Measurements from ENCODE around the gene TMEM63A. TPM values are rescaled to one million over a fixed set of nuclear protein-coding genes. Genes with fewer than 3 reads are reported as not detected.

The TMEM63A gene
- polyA plus RNA-seq, 3 donors = 3.0 to 48.0 (median 5.8) TPM

GRCh38 chr1:225861834-225862580 is 20.2 kb downstream of the TMEM63A start:
- WGBS (ENCODE audit: insufficient coverage) = 100% methylated on average over 2 of the region's 13 CpGs

GRCh38 chr1:225860876-225861441 is 21.2 kb downstream of the TMEM63A start:
- Histone ChIP-seq H3K4me3 (replicated peaks in 1 of 3; ENCODE audit: low read depth in 2 of 3, low read length in 3 of 3) (no peak overlapping the region), H4K20me1 (ENCODE audit: insufficient read depth, low read length) (no peaks in the 10 kb centered on the region), H3K4me1 (ENCODE audit: control insufficient read depth in 1 of 2, insufficient read depth in 2 of 2, low read length in 2 of 2) (peaks cover 9 to 14% of the 10 kb centered on the region in 2 donors), H3K36me3 (replicated peaks in 1 of 2; ENCODE audit: control insufficient read depth in 1 of 2, insufficient read depth in 2 of 2, low read length in 2 of 2) (peaks cover 72 to 99% of the 10 kb centered on the region in 2 donors), H3K27me3 (ENCODE audit: control insufficient read depth in 2 of 2, insufficient read depth in 2 of 2, low read length in 2 of 2) (no peaks in the 10 kb centered on the region), H3K27ac (ENCODE audit: low read depth in 1 of 2, low read length in 2 of 2) (no peak overlapping the region), H3K79me2 (ENCODE audit: insufficient read depth, low read length) (no peaks in the 10 kb centered on the region), H3K9ac (ENCODE audit: insufficient read depth, low read length, poor library complexity, severe bottlenecking) (no peak overlapping the region), H2AFZ (ENCODE audit: insufficient read depth, low read depth, low read length, poor library complexity, severe bottlenecking) (no peak overlapping the region), H3K4me2 (replicated peaks; ENCODE audit: extremely low read depth, low read length, poor library complexity, severe bottlenecking) (no peak overlapping the region), H3K9me3 (replicated peaks in 1 of 2; ENCODE audit: control insufficient read depth in 1 of 2, insufficient read depth in 1 of 2, low read length in 2 of 2) (no peaks in the 10 kb centered on the region)
- Mint-ChIP-seq H3K4me3 (no peak overlapping the region), H3K27ac (peak overlapping the region in 3 of 7 donors; percentile 23 to 51 (median 36)), H3K36me3 (peaks cover 71 to 89% of the 10 kb centered on the region in 2 donors), H3K9me3 (no peaks in the 10 kb centered on the region), H3K4me1 (peaks cover 11% of the 10 kb centered on the region), H3K27me3 (ENCODE audit: low read depth in 3 of 3) (peaks cover 0 to 4% (median 0%) of the 10 kb centered on the region in 3 donors)
- WGBS (ENCODE audit: insufficient coverage) = 93% methylated on average over 3 of the region's 7 CpGs
- intact Hi-C loops (cut with micrococcal nuclease) = no loop called here
- DNase-seq = no peak
- TF ChIP-seq CTCF (IDR thresholded peaks at IDR 0.05) = no peak

More at GRCh38 chr1:225861834-225862580, 20.2 kb downstream of the TMEM63A start:
- Histone ChIP-seq H2AFZ (ENCODE audit: insufficient read depth, low read depth, low read length, poor library complexity, severe bottlenecking) (no peak overlapping the region), H3K4me1 (ENCODE audit: control insufficient read depth in 1 of 2, insufficient read depth in 2 of 2, low read length in 2 of 2) (peaks cover 10 to 15% of the 10 kb centered on the region in 2 donors), H3K9ac (ENCODE audit: insufficient read depth, low read length, poor library complexity, severe bottlenecking) (no peak overlapping the region), H3K27ac (ENCODE audit: low read depth in 1 of 2, low read length in 2 of 2) (peak overlapping the region in 1 of 2 donors; percentile 26), H3K4me3 (replicated peaks in 1 of 3; ENCODE audit: low read depth in 2 of 3, low read length in 3 of 3) (no peak overlapping the region), H4K20me1 (ENCODE audit: insufficient read depth, low read length) (no peaks in the 10 kb centered on the region), H3K4me2 (replicated peaks; ENCODE audit: extremely low read depth, low read length, poor library complexity, severe bottlenecking) (no peak overlapping the region), H3K27me3 (ENCODE audit: control insufficient read depth in 2 of 2, insufficient read depth in 2 of 2, low read length in 2 of 2) (no peaks in the 10 kb centered on the region), H3K36me3 (replicated peaks in 1 of 2; ENCODE audit: control insufficient read depth in 1 of 2, insufficient read depth in 2 of 2, low read length in 2 of 2) (peaks cover 72 to 100% of the 10 kb centered on the region in 2 donors), H3K9me3 (replicated peaks in 1 of 2; ENCODE audit: control insufficient read depth in 1 of 2, insufficient read depth in 1 of 2, low read length in 2 of 2) (no peaks in the 10 kb centered on the region), H3K79me2 (ENCODE audit: insufficient read depth, low read length) (no peaks in the 10 kb centered on the region)
- intact Hi-C loops (cut with micrococcal nuclease) = no loop called here
- no peak for DNase-seq
- peaks cover 14% of the 10 kb centered on the region for H3K4me1 Mint-ChIP-seq
- no peak for TF ChIP-seq CTCF (IDR thresholded peaks at IDR 0.05)
- H3K27me3 Mint-ChIP-seq (ENCODE audit: low read depth in 3 of 3) = no peaks in the 10 kb centered on the region
- H3K27ac Mint-ChIP-seq = peak overlapping the region in 2 of 7 donors; percentile 51 to 54
- no peak overlapping the region for H3K4me3 Mint-ChIP-seq
- H3K36me3 Mint-ChIP-seq = peaks cover 74 to 91% of the 10 kb centered on the region in 2 donors
- no peaks in the 10 kb centered on the region for H3K9me3 Mint-ChIP-seq

Measured in CD14-positive monocyte (primary cell).